Activated CD4-positive, CD25-positive, alpha-beta regulatory T cell treated with anti-CD3 and anti-CD28 coated beads, Interleukin-2, amount 50 U/mL, for 24 hours (primary cell): ENCODE measurements around the gene TMUB2.
A peak's percentile ranks its signal among the peaks of the same experiment; 100 is the strongest.
"Not testable (repeated sequence)": the region's sequence is repeated elsewhere in the genome, so short reads cannot be mapped to it uniquely, and the experiment has no call there.

Experiments
- ATAC-seq, 2 donors: fragments of 150-1000 bp; cut with Tn5 transposase; one replicate each; pipeline ENCODE4 v1.10.0; 2021; ENCODE audit warnings: mild to moderate bottlenecking in 1 of 2, moderate library complexity in 1 of 2

The TMUB2 gene

DNA sequence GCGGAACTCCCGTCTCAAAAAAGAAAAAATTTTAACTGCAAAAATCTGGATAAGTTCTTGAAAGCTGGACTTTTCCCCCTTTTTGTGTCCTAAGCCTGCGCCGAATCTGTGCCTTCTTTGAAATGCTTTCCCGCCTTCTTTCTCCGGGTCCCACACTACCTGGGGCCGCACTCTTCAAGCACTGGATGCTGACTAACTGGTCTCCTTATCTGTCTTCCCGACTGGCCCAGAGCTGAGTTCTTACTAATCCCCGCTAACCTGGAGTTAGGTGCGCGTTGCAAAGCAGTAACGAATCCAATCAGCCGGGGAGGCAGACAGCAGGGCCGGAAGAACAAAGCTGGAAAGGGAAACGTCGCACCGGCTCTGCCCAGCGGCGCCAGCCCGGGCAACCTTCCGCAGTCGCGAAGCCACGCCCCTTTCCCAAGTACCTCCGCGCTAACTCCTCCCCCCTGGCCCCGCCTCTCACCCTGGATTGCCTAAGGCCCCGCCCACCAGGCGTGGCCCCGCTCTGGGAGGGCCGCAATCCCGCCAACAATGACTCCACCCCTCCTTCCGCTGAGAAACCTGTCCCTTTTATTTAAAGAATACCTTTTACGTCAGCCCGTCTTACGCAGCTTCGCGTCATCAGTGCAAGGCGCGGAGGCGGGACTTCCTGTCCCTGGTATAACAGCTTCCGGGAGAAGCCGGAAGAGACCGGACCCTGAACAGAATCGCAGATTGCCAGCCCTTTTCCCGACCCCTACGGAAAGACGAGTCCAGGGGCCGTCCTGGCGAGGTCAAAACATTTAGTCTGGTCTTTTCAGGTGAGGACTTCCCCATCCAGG lies at the start of gene TMUB2:
TSS of gene TMUB2 (plus strand) at position 666 of the 824 bp plus-strand sequence. CDS start 737 bp downstream, outside the sequence.
- peak; percentile 87 to 89 for ATAC-seq

DNA sequence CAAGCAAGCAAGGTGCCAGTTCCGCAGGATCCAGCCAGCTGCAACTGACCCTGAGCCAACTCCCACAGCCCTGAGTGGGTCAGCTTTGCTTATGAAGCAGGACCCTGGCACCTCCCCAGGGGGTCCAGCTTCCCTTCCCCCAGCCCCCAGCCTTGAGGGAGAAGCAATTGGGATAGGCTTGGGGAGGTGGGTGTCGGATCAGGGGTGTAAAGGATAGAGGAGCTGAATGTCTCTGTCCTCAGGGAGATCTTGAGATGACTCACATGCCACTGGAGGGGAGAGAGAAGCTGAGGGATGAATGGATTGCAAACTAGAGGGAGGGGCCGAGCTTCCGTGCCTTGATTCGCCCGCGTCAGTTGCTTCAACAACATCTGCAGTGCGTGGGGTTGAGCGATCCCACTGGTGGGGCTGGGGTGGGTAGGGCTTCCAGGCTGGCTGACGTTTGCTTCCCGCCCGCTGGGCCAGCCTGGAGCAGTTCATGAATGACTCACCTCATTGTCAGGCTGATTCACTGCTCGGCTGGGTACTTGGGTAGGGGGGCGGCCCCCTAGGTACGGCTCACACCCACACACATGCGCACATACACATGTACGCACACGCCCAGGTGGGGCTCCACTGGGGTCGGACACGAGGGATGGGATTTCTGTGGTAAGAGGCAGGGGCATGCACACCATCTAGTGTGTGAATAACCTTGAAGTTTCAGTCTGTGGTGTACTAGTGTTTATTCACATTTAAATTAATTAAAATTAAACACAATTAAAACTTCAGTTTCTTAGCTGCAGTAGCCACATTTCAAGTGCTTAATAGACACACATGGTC lies 48.7 kb upstream of the TMUB2 start:
- ATAC-seq = peak; percentile 81 to 83

DNA sequence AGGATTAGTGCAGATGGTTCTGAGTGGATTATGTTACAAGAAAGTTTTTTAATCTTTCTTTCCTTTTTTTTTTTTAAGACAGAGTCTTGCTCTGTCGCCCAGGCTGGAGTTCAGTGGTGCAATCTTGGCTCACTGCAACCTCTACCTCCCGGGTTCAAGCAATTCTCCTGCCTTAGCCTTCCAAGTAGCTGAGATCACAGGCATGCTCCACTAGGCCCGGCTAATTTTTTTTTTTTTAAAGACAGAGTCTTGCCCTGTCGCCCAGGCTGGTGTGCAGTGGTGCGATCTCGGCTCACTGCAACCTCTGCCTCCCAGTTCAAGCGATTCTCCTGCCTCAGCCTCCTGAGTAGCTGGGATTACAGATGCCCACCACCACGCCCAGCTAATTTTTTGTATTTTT lies 42.9 kb upstream of the TMUB2 start:
- not testable (repeated sequence) for ATAC-seq

DNA sequence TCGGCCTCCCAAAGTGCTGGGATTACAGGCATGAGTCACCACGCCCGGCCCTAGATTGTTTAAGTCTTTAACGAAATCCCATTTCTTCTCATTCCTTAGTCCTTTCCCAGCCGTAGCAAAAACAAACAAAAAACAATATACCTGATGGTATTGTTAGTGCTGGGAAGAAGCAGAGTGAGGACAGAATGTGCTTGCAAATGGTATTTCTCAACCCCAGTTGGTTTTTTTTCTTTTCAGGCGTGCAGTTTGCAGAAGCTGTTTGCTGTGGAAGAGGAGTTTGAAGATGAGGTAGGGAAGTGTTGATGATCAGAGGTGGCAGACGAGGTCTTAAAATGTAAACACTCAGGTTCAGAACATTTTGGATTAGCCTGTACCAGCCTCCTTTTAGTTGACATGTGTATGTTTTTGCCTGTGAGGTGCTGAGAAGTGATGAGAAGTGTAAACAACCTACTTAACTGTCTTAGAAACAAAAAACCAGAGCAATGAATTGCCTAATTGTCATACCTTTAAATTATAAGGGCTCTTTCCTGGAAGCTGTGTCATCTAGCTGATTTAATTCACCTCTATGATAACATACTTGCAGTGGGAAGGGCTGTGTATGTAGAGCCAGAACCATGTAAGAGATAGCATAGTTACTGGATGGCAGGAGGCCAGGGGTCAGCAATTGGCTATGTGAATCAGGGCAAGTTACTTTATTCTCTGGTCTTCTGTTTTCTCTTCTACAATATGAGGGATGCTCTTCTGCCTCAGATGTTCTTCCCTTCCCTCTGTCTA lies 41.6 kb upstream of the TMUB2 start:
- no peak for ATAC-seq

DNA sequence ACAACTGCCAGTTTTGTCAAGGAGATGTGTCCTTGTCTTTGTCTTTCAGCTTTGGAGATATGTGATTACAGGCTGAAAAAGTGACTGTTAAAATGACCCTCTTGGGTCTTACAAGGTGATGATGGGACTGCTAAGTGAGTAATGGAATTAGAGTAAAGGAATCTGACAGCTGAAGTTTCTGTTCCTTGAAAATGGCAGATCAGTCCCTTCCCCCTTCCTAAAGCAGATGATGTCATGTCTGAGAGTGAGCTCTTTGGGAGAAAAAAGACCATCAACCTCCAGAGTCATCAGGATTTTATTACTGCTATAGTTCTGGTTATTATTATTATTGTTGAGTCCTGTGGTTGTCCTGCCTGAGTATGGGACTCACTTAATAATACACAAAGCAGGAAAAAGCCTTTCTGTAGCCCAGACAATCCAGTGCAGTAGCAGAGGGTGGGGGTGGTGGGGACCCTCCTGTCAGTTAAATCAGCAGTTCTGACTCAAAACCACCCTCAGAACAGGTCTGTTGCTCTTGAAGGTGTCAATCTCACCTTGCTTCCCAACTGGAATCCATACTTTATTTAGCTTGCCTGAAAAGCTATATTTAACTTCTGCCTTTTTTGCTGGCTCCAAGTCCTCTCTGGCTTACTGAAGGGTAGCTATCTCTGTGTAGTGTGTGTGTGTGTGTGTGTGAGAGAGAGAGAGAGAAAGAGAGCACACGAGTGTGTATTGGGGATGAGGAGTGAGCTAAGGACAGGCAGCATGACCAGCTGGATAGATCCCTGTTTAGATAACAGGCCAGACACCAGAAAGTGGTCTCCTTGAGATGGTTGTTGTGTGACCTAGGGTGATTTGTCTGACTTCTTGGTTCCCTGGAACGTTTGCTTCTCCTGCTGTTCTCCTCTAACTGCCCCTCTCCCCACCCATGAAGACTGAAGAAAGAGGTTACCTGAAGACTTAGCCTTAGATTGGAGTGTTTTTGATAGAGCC lies 40.1 kb upstream of the TMUB2 start:
- ATAC-seq = no peak

DNA sequence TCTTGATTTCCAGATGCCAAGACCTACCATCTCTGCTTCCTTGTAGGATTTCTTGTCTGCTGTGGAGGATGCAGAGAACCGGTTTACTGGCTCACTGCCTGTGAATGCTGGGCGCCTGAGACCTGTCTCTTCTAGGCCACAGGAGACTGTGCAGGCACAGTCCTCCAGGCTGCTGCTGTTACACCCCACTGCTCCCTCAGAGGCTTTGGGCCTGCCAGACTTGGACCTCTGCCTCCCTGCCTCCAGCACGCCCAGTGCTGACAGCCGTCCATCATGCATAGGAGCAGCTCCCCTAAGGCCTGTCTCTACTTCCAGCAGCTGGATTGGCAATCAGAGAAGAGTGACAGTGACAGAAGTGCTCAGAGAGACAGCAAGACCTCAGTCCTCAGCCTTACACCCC lies 39.0 kb upstream of the TMUB2 start:
- no peak for ATAC-seq

DNA sequence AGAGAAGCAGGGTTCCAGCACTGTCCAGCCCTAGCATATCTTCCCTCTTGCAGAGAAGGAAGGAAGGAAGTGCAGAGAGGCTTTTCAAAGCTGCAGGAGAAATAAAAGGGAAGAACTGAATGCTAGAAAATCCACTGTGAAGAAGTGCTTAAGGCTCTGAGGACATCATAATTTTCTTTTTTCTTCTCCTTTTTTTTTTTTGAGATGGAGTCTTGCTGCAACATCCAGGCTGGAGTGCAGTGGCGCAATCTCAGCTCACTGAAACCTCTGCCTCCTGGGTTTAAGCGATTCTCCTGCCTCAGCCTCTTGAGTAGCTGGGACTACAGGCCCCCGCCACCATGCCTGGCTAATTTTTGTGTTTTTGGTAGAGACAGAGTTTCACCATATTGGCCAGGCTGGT lies 37.7 kb upstream of the TMUB2 start:
- ATAC-seq = not testable (repeated sequence)

DNA sequence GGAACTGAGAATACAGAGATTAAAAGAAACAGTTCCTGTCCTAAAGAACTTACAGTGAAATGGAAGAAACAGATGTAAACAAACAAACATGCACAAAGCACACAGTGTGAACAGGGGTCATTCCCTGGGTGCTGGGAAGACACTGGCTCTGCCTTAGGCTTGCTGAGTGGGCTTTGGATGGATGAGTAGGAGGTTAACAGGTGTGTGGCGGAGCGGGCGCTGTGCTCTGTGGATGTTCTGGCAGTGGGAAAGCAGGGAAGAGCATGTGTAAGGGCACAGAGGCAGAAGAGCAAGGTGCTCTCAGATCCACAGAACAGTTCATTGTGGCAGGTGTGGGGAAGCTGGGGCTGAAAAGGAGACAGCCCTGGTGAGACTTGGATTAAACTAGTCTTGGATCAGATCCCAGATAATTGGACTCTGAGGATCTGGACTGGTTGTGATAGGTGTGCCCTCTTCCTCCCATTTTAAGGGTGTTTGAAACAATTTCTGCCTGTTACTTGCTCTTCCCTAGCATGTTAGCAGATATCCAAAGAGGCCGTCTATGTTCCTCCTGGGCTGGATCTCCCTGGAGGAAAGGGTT lies 36.9 kb upstream of the TMUB2 start:
- ATAC-seq = no peak

DNA sequence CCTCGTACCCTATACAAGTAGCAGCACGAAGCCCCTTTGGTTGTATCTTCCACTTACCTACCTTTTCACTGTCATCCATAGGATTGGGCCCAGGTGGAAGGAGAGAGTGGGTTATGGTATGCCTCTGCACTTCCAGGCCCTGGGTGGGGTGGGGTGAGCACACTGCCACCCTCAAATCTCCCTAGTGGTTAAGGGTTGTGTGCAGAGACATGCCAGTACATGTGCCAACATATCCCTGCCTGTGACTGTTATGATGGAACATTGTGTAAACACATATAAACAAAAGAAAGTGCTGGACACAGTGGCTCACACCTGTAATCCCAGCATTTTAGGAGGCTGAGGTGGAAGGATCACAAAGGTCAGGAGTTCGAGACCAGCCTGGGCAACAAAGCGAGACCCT lies 33.9 kb upstream of the TMUB2 start:
- ATAC-seq = no peak

DNA sequence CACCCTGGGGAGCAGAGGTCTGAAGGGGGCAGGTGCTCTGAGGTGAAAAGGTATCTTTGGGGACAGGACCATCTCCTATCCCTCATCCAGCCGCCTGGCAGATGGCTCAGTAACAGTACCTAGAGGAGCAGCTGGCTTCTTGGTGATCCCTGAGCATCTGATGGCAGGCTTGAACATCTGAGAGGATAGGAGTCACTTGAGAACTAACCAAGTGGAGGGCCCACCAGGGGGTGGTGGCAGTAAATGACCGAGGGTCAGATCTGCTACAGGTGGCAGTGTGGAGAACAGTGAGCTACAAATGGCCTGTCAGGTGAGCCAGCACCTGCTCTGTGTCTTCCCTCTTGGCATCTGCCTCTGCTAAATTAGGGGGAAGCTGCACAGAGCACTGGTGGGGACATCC lies 31.3 kb upstream of the TMUB2 start:
- ATAC-seq = no peak

DNA sequence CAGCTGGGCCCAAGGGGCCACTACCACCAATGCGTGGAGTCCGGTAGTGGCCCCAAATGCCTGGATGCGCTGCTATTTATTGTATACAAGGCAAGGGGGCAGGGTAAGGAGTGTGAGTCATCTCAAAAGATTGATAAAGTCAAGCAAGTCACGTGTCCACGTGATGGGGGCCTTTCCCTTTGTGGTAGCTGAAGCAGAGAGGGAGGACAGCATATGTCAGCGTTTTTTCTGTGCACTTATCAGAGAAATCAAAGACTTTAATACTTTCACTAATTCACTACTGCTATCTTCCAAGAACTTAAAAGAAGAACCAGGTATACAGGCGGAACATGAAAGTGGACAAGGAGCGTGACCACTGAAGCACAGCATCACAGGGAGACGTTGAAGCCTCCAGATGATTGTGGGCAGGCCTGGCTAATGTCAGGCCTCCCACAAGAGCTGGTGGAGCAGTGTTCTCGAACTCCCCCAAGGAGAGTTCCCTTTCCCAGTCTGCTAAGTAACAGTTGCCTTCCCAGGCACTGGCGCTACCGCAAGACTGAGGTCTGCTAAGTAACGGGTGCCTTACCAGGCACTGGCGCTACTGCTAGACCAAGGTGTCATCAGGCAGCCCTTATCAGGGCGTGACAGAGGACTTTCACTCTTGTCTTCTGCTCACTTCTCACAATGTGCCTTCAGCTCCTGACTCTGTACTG lies 27.1 kb upstream of the TMUB2 start:
- ATAC-seq = peak; percentile 65 to 81

DNA sequence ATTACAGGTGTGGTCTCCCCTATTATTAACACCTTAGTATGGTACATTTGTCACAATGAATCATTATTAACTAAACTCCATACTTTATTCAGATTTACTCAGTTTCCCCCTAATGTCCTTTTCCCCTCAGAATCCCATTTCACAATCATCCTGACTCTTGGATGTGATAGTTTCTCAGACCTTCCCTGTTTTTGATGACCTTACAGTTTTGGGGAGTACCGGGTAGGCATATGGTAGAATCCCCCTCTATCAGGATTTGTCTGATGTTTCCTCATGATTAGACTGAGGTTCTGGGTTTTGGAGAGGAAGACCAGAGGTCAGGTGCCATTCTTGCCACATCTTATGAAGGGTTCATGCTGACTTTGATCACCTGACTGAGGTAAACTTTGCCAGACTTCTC lies 22.3 kb upstream of the TMUB2 start:
- ATAC-seq = no peak

DNA sequence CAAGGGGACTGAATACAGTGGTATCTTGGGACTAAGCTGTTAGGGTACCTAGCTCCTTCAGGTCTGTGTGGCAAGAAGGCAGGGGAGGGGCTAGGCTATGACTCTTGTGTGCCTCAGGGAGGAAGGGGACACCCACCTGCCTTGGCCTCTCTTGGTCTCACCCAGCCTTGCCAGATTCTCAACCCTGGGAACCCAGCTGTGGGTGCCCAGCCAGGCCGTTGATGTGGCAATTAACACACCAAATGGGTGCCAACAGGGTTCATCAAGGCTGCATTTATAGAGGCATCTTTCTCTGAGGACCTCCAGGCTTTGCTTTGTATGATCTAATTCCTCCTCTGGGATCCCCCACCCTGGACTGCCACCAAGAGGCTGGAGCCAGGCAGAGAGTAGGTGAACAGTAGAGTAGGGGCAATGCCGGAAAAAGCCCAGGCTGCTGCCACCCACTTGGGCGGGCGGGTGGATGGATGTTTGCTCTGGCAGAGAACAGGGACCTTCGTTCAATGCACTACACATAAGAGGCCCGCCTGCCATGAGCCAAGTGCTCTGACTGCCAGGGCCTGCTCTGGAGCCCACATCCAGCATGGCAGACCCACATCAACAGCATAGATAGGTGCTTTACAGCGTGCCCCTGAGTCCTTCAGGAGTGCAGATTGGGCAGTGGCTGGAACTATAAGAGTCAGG lies 19.5 kb upstream of the TMUB2 start:
- no peak for ATAC-seq

DNA sequence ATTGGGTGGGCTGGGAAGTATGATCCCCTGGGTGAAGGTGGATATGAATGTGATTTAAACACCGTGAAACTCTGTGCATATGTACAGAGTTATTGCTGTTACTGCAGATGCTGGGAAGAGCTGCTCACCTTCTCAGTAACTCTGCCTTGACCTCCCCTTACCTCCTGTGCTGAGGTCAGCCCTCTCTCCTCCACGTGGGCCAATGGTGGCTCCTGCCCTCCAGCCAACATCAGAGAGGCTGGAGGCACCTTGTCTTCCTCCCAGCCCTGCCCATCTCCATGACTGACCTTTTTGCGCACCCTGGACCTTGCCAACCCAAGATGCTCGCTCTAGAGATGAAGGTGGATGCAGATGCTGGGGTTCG lies 16.7 kb upstream of the TMUB2 start:
- no peak for ATAC-seq

DNA sequence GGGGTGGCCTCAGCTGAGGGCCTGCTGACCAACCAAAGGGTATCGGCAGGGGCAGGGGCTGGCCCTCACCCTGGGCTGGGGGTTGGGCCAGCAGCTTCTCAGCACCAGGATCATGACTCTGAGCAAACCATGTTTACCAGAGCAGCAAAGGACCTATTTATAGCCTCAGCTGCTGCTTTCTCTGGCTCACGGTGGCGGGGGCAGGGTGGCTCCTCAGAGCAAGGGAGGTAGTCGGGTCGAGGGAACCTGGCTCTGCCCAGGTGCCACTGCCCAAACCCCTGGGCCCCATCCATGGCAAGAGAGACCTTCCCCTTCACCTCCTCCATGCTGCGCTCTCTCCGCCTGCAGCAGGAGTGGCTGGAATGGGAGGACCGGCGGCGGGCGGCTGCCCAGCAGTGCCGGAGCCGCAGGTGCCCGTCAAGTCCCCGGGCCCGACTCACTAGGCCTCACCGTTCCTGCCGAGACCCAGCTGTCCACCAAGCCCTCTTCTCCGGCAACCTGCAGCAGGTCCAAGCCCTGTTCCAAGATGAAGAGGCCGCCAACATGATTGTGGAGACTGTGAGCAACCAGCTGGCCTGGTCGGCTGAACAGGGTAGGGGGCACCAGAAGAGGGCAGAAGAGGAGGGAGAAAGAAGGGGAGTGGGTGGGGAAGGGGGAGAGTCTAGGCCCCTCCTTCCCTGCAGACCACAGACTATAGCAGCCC lies 16.1 kb upstream of the TMUB2 start, which contains the start of gene ASB16:
TSS of gene ASB16 (plus strand) at position 206 of the 703 bp plus-strand sequence. CDS start at position 292, 86 bp downstream.
- ATAC-seq = no peak

DNA sequence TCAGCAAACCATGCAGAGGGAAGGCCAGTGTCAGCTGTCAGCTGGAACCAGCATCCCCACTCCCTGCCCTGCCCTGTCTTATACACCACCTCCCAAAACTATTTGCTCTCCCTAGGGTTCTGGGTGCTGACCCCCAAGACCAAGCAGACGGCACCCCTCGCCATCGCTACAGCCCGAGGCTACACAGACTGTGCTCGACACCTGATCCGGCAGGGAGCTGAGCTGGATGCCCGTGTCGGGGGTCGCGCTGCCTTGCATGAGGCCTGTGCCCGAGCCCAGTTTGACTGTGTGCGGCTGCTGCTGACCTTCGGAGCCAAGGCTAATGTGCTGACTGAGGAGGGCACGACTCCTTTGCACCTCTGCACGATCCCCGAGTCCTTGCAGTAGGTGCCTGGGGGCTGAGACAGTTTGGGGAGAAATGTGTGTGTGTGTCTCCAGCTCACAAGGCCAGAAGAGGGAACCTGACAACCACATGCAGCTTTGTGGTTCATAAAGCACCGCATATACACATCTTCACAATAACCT lies 14.8 kb upstream of the TMUB2 start:
- no peak for ATAC-seq

DNA sequence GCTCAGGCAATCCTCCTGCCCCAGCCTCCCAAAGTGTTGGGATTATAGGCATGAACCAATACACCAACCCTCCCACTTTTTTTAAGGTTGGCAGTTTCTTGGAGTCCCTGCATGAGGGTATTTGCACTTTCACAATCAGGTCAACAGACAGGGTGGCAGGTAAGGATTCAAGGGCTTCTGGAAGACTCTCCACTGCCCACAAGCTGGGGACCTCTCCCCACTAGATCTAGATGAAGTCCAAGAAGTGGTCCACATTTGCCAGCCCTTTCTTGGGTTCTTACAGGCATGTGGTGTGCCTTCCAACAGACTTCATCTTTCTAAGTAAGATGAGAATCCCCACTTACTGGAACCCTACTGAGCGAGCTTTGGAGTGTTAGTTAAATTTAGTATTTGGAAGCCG lies 12.3 kb upstream of the TMUB2 start:
- ATAC-seq = no peak

DNA sequence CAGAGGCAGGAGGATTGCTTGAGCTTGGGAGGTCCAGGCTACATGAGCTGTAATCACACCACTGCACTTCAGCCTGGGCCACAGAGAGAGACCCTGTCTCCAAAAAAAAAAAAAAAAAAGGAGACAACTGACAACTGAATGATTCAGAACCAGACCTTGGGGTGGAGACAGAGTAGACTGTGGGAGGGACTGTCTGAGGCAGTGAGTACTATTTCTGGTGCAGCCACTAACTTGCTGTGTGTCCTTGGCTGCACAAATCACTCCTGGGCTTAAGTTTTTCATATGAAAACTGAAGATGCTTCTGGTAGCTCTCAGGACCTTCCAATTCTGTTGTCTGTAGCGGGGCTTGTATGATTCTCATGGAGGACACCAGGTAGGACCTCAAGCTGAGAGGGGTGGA lies 10.5 kb upstream of the TMUB2 start:
- peak in 1 of 2 donors; percentile 45 for ATAC-seq
